ENCODE measurements around the gene IMP4. TPM values are rescaled to one million over a fixed set of nuclear protein-coding genes. Genes with fewer than 3 reads are reported as not detected.
A peak's percentile ranks its signal among the peaks of the same experiment; 100 is the strongest.

The IMP4 gene
- total RNA-seq, 6 donors from 2014 or later: 45.6 to 118 (median 63.0) TPM

- no peak for DNase-seq
- Histone ChIP-seq H3K36me3 (no peaks in the 10 kb centered on the region), H3K9me3 (no peaks in the 10 kb centered on the region), H3K4me1 (no peaks in the 10 kb centered on the region), H3K4me3 (no peak overlapping the region), H3K27me3 (no peaks in the 10 kb centered on the region), H3K27ac (no peak overlapping the region)
- no peak for ATAC-seq (ENCODE audit: low FRiP score in 2 of 2)
- 80 to 83% methylated on average over 3 of the region's 3 CpGs for WGBS, 2 donors
- TF ChIP-seq POLR2A (IDR thresholded peaks at IDR 0.05): no peak
- no peak for TF ChIP-seq POLR2AphosphoS5 (IDR thresholded peaks at IDR 0.05)
- no peak for TF ChIP-seq EP300 (IDR thresholded peaks at IDR 0.05)
- no peak for TF ChIP-seq CTCF (IDR thresholded peaks at IDR 0.05)
Measured at GRCh38 chr2:130304726-130305125, 38.0 kb upstream of the IMP4 start.

GRCh38 chr2:130307850-130308249, 34.8 kb upstream of the IMP4 start:
- H3K4me1 ChIP-seq: no peaks in the 10 kb centered on the region
- DNase-seq (no peak), ATAC-seq (ENCODE audit: low FRiP score in 2 of 2) (no peak)
- H3K36me3 ChIP-seq: no peaks in the 10 kb centered on the region
- H3K4me3 ChIP-seq: no peak overlapping the region
- TF ChIP-seq CTCF (IDR thresholded peaks at IDR 0.05) (no peak), POLR2A (IDR thresholded peaks at IDR 0.05) (no peak), EP300 (IDR thresholded peaks at IDR 0.05) (no peak)
- 93 to 96% methylated on average over 4 of the region's 4 CpGs for WGBS, 2 donors
- H3K27ac ChIP-seq: no peak overlapping the region
- no peaks in the 10 kb centered on the region for H3K9me3 ChIP-seq
- H3K27me3 ChIP-seq: no peaks in the 10 kb centered on the region

GRCh38 chr2:130310881-130311280, 31.8 kb upstream of the IMP4 start:
- ATAC-seq (ENCODE audit: low FRiP score in 2 of 2) (no peak), DNase-seq (no peak)
- Histone ChIP-seq H3K4me3 (no peak overlapping the region), H3K36me3 (no peaks in the 10 kb centered on the region), H3K27me3 (no peaks in the 10 kb centered on the region), H3K4me1 (no peaks in the 10 kb centered on the region), H3K27ac (no peak overlapping the region), H3K9me3 (no peaks in the 10 kb centered on the region)
- TF ChIP-seq EP300 (IDR thresholded peaks at IDR 0.05) (no peak), POLR2A (IDR thresholded peaks at IDR 0.05) (no peak), CTCF (IDR thresholded peaks at IDR 0.05) (no peak), POLR2AphosphoS5 (IDR thresholded peaks at IDR 0.05) (no peak)

- Histone ChIP-seq H3K27me3 (no peaks in the 10 kb centered on the region), H3K9me3 (no peaks in the 10 kb centered on the region), H3K36me3 (no peaks in the 10 kb centered on the region), H3K4me1 (no peaks in the 10 kb centered on the region), H3K4me3 (no peak overlapping the region), H3K27ac (no peak overlapping the region)
- TF ChIP-seq EP300 (IDR thresholded peaks at IDR 0.05) (no peak), POLR2A (IDR thresholded peaks at IDR 0.05) (no peak), POLR2AphosphoS5 (IDR thresholded peaks at IDR 0.05) (no peak), CTCF (IDR thresholded peaks at IDR 0.05) (no peak)
- no peak for ATAC-seq (ENCODE audit: low FRiP score in 2 of 2)
- peak in 1 of 2 donors; percentile 50 for DNase-seq
- WGBS, 2 donors: 73 to 92% methylated on average over 6 to 12 of the region's 12 CpGs
Measured at GRCh38 chr2:130313812-130314334, 28.8 kb upstream of the IMP4 start.

- 82% methylated on average over 3 of the region's 3 CpGs for whole genome bisulfite sequencing, 2 donors
- no peaks in the 10 kb centered on the region for H3K27me3 ChIP-seq
- no peak for DNase-seq
- H3K4me1 ChIP-seq: no peaks in the 10 kb centered on the region
- no peaks in the 10 kb centered on the region for H3K36me3 ChIP-seq
- H3K27ac ChIP-seq: no peak overlapping the region
- no peaks in the 10 kb centered on the region for H3K9me3 ChIP-seq
- no peak for ATAC-seq (ENCODE audit: low FRiP score in 2 of 2)
- H3K4me3 ChIP-seq: no peak overlapping the region
- TF ChIP-seq POLR2A (IDR thresholded peaks at IDR 0.05): no peak
- TF ChIP-seq EP300 (IDR thresholded peaks at IDR 0.05): no peak
- TF ChIP-seq POLR2AphosphoS5 (IDR thresholded peaks at IDR 0.05): no peak
- no peak for TF ChIP-seq CTCF (IDR thresholded peaks at IDR 0.05)
Measured at GRCh38 chr2:130314377-130314776, 28.3 kb upstream of the IMP4 start.
